Activated gamma-delta T cell treated with Interleukin-2 at 50 U/mL for 16 hours (primary cell): ENCODE data around the gene RRAS.

Source experiments
- DNase-seq: peaks from one replicate; pipeline ENCODE4 v3.0.0-alpha.2; 2020

The RRAS gene

GRCh38 chr19:49676784-49677230 is 36.9 kb upstream of the RRAS start:
- peak; percentile 98 for DNase-seq

- DNase-seq: no peak
Observed at GRCh38 chr19:49676136-49676783, 36.3 kb upstream of the RRAS start.

- DNase-seq: peak; percentile 77
Observed at GRCh38 chr19:49672131-49672919, 32.4 kb upstream of the RRAS start.

- DNase-seq: no peak
Observed at GRCh38 chr19:49669516-49669915, 29.6 kb upstream of the RRAS start.

- no peak for DNase-seq
Observed at GRCh38 chr19:49667473-49667872, 27.5 kb upstream of the RRAS start.

- DNase-seq: no peak
Observed at GRCh38 chr19:49666120-49666444, 26.1 kb upstream of the RRAS start.

- DNase-seq: peak; percentile 100
Observed at GRCh38 chr19:49665351-49666119, 25.6 kb upstream of the RRAS start, which contains the start of the genes BCL2L12 and IRF3. BCL2L12 (plus strand) TSS chr19:49665933; CDS start chr19:49666693, 760 bp downstream. IRF3 (minus strand) TSS chr19:49665857; CDS start chr19:49664838, 1,019 bp downstream.

GRCh38 chr19:49665036-49665350 is 25.1 kb upstream of the RRAS start:
- DNase-seq: no peak

GRCh38 chr19:49664171-49665035 is 24.5 kb upstream of the RRAS start:
- peak; percentile 93 for DNase-seq

- no peak for DNase-seq
Observed at GRCh38 chr19:49663224-49663623, 23.3 kb upstream of the RRAS start.

- no peak for DNase-seq
Observed at GRCh38 chr19:49662011-49662410, 22.1 kb upstream of the RRAS start.

GRCh38 chr19:49660338-49660961 is 20.5 kb upstream of the RRAS start:
- no peak for DNase-seq

GRCh38 chr19:49658566-49659442 is 18.9 kb upstream of the RRAS start:
- DNase-seq: no peak

- no peak for DNase-seq
Observed at GRCh38 chr19:49658139-49658517, 18.2 kb upstream of the RRAS start.

GRCh38 chr19:49657493-49658138 is 17.7 kb upstream of the RRAS start:
- no peak for DNase-seq

GRCh38 chr19:49656456-49657109 is 16.6 kb upstream of the RRAS start:
- DNase-seq: no peak

GRCh38 chr19:49655570-49656455 is 15.9 kb upstream of the RRAS start:
- no peak for DNase-seq

GRCh38 chr19:49654581-49654980 is 14.6 kb upstream of the RRAS start:
- no peak for DNase-seq

GRCh38 chr19:49653466-49653806 is 13.5 kb upstream of the RRAS start:
- DNase-seq: no peak
